NCI-H2029 (cell line): ENCODE results near the gene CFAP299.
"Not testable (repeated sequence)": the region's sequence is repeated elsewhere in the genome, so short reads cannot be mapped to it uniquely, and the experiment has no call there.

Experiments
- DNase-seq: peaks from one replicate; lab custom pipeline; 2025; lab: John Stamatoyannopoulos, UW

CFAP299 gene

GRCh38 chr4:80610199-80610598, 274.7 kb downstream of the CFAP299 start:
- no peak for DNase-seq

DNA sequence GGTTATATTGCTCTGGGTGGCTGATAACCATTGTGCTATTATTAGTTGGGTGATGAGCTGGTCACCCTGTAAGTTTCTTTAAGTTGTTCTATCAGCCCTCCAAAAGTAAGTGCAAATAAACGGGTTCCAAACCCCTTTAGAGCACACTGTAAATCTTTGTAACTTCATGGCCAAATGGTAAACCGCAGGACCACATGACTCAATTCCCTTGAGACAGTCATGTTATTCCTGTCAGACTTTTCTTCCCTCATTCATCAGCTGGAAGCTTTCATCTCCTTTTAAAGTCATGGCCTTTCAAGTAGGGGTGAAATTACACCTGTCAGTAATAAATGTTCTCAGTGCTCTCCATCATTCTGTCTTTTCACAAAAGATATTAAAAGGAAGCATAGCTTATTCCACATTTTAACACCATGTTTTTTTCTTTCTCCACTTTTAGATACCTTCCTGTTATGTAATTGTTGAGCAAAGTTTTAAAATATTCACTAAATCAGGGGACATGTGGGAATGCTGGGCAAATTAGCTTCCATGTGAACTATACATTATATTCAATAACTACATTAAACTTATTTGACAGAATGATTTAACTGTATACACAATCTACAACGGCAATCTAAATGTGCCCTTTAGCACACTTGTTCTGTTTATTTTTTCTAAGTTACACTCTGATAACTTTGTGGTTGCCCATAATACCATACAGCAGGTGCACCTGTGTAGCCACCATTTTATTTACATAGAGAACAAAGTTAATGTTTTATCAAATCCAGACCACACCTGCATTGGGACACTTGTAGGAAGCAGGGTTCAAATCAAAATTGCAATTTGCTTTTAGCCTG, 275.5 kb downstream of the CFAP299 start:
- no peak for DNase-seq

- no peak for DNase-seq
Measured at GRCh38 chr4:80611678-80611979, 276.1 kb downstream of the CFAP299 start.

GRCh38 chr4:80613470-80613869, 277.9 kb downstream of the CFAP299 start:
- DNase-seq: no peak

DNA sequence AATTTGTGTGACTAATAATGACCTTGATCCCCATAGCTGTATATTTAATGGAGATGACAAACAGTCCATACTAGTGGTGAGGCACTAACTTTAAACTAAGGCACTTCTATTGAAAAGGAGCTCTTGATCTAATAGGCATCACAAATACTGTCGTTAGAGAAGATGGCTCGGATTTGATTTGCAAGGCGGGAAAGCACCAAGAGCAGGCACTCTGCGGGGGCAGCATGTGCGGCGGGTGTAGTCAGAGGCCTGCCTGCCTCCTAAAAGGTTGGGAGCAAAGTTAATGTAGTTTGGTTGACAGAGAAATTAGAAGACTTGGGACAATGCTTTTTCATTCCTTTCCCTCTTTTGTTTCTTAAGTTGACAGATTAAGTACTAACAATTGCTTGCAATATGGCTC, 278.8 kb downstream of the CFAP299 start:
- DNase-seq: no peak

GRCh38 chr4:80615099-80615498, 279.6 kb downstream of the CFAP299 start:
- DNase-seq: no peak

DNA sequence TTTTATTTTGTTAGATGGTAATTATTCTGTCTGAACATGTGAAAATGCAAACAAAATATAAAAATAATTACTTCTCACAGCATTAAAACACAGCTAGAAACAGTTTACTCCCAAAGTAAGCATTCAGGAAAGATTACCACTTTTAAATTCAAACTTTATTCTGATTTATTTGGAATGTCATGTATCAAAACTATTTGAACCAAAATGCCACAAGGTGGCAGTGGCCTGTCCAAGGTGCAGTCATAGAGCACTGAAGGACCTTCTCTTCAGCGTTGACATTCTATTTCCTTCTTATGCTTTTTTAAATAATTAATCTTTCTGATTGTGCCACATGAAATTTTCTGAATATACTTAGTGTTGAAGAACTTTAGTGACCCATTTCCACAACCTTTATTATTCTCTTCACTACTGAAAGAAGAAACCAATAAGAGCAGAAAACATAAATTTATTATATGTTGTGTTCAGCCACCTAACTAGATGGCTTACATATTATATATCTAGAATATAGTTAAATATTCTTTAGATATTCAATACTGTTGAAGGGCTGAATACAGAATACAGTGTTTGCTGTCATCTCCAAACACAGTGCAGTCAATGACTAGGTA, 283.6 kb downstream of the CFAP299 start:
- no peak for DNase-seq

GRCh38 chr4:80631861-80632260, 296.3 kb downstream of the CFAP299 start:
- no peak for DNase-seq

- no peak for DNase-seq
Measured at GRCh38 chr4:80637190-80637589, 301.7 kb downstream of the CFAP299 start.

GRCh38 chr4:80646061-80646460, 310.5 kb downstream of the CFAP299 start:
- DNase-seq: no peak

- no peak for DNase-seq
Measured at GRCh38 chr4:80655662-80656061, 320.1 kb downstream of the CFAP299 start.

DNA sequence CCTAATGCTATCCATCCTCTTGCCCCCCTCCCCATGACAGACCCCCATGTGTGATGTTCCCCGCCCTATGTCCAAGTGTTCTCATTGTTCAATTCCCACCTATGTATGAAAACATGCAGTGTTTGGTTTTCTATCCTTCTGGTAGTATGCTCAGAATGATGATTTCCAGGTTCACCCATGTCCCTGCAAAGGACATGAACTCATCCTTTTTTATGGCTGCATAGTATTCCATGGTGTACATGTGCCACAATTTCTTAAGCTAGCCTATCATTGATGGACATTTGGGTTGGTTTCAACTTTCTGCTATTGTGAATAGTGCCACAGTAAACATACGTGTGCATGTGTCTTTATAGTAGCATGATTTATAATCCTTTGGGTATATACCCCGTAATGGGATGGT, 334.6 kb downstream of the CFAP299 start:
- DNase-seq: not testable (repeated sequence)

- no peak for DNase-seq
Measured at GRCh38 chr4:80678413-80678812, 342.9 kb downstream of the CFAP299 start.

GRCh38 chr4:80680934-80681333, 345.4 kb downstream of the CFAP299 start:
- DNase-seq: no peak

DNA sequence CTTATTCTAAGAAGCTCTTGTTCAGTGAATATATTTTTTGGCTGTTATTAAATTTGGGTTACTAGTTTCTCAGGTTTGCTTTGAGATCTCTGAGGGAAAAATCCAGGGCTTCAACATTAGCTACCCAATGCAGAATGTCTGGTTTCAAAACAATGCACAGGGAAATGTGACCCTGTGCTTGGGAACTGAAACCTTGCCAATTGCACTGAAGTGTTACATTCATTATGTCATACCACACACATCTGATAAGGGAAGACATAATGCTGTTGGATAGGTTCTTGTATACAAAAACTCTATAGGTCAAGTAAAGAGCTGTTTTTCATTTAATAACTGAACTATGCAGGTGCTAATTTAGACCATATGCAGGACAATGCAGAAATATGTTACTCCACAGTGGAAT, 349.7 kb downstream of the CFAP299 start:
- DNase-seq: peak; percentile 16

- DNase-seq: not testable (repeated sequence)
Measured at GRCh38 chr4:80687736-80688135, 352.2 kb downstream of the CFAP299 start.

DNA sequence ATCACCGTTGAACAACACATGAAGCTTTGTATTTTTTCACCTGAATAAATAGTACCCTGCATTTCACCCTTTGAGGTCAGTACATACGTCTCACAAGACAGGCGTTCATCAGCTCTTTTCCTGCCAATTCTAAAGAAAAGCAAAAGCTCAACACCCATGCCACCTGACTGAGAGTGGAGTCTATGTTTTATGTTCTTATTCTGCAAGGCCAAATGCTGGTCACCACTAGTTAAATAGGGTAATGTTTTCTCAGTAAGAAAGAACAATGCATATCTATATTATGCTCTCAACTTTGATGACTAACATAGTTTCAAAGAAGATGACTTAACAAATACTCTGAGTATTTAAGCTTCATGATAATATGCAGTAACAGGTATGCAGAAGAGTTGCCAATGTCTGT, 358.6 kb downstream of the CFAP299 start:
- no peak for DNase-seq

DNA sequence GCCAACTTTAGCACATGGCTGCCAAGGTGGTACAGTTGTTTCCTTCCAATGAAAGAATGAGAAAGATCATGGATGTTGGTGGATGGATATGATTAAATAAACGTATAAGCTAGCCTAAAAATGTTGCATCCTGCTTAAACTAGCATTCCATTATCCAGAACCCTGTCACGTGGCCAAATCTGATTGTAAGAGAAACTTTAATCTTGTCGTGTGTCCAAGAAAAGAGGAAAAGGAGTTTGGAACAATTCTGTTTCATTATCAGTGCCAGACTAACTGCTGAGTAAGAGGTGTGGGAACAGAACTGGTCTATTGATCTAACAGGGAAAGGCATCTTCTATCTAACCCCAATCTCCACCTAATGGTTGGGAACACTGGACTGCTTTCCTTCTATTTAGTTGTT, 369.8 kb downstream of the CFAP299 start:
- DNase-seq: no peak

- no peak for DNase-seq
Measured at GRCh38 chr4:80709082-80709869, 373.7 kb downstream of the CFAP299 start.

- DNase-seq: no peak
Measured at GRCh38 chr4:80710748-80711451, 375.4 kb downstream of the CFAP299 start.

DNA sequence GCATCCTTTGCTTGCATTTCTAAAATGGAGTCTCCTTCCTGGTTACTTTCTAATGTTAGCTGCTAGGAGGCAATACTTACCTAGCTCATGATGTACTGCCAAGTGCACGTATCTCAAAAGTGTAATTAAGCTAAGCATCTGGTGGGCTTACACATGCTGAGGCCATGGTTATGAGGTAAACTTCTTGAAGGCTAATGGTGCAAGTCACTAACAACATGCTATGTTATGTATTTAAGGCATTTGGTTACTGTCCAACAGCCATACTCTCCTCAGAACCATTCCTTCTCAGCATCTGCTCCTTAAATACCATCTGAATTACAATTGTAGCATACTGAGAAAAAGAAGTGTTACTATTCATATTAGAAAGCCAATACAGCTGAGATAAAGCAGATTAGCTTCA, 376.4 kb downstream of the CFAP299 start:
- DNase-seq: no peak

DNA sequence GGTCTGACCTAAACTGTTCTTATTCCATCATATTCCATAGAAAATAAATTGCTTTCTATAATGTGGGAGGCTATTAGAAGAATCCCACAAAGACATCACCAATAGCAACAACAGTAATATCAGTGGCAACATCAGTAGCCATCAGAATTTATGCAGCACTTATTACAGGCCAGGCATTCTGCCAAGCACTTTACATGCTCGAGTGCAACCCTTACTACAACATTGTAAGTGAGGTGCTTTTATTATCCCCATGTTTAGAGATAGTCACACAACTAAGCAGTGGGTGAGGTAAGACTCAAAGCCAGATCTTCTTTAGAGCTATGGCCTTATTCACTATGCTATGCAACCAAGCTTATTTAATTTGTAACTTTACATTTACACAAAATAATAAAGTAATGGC, 377.9 kb downstream of the CFAP299 start:
- no peak for DNase-seq
